HL-60/S4 treated with phorbol 12-myristate 13-acetate at 8.2 ng/mL for 4 days and 3 days (cell line): ENCODE data around the gene GRK2.

Experiments used
- in situ Hi-C: fragments of 300-500 bp; cut with MboI; formaldehyde crosslinking; loops from 2 replicates; pipeline ENCODE4 v1.15.0; 2022; ENCODE audit warnings: low sequenced_read_pairs

The GRK2 gene

GRCh38 chr11:67253872-67254624, 12.2 kb upstream of the GRK2 start:
- in situ Hi-C loops: loop anchor here (10.0 kb wide), 1 partner anchor 131 kb away; no protein-coding TSS in a partner anchor

DNA sequence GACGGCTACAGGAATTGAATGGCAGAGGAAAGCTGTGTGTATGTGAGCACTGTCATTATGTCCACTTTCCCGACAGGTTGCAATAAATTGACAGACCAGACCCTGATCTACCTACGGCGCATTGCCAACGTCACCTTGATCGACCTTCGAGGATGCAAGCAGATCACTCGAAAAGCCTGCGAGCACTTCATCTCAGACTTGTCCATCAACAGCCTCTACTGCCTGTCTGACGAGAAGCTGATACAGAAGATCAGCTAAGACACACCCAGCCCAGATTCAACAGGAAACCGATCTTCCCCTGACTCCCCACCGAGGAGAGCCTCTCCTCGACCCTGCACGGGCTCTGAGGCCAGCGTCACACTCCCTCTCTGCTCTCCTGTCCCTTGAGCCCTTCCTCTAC, 11.5 kb upstream of the GRK2 start:
- in situ Hi-C loops: loop anchor here (10.0 kb wide), 1 partner anchor 130 kb away; no protein-coding TSS in a partner anchor

DNA sequence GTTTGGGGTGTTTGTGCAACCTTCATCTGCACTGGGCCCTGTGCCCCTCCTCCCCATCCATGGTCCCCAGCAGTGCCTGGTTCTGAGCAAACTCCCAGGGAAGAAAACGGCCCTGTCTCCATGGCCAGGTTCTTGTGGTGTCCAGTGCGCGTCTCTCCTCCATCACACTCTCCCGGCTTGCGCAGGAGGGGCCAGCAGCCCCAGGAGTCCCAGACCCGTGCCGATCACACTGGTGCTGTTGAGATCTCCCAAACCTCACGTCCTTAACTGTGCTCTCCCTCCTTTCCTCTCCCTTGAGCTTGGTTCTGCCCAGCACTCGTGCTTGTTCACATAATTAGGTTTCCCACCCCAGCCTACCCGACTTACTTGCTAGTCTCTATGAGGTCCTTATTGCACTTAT, 10.9 kb upstream of the GRK2 start:
- in situ Hi-C loops: loop anchor here (10.0 kb wide), 1 partner anchor 129 kb away; no protein-coding TSS in a partner anchor

DNA sequence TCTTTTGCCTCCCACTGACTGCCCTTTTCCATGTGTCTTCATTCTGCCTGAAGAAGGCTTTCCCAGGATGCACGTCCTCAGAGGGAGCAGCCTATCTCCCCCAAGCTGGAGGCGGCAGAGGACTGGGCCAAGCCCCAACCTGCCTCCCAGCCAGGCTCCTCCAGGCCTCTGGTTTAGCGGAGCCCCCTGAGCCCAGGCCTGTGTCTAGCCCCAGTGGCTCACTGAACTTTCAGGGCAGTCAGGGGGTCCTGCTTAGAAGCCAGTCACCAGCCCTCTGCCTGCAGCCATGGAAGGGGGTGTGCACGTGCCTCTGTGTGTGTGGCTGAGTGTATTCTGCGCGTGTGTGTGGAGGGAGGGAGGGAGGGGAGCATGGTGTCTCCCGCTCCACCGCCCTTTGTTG, 10.4 kb upstream of the GRK2 start:
- in situ Hi-C loops: loop anchor here (10.0 kb wide), 1 partner anchor 129 kb away; no protein-coding TSS in a partner anchor

GRCh38 chr11:67256477-67257135, 9.7 kb upstream of the GRK2 start:
- in situ Hi-C loops: loop anchor here (10.0 kb wide), 1 partner anchor 128 kb away; no protein-coding TSS in a partner anchor

GRCh38 chr11:67260406-67260805, 5.9 kb upstream of the GRK2 start:
- in situ Hi-C loops: loop anchor here (5.0 kb wide), 1 partner anchor 52 kb away; no protein-coding TSS in a partner anchor

DNA sequence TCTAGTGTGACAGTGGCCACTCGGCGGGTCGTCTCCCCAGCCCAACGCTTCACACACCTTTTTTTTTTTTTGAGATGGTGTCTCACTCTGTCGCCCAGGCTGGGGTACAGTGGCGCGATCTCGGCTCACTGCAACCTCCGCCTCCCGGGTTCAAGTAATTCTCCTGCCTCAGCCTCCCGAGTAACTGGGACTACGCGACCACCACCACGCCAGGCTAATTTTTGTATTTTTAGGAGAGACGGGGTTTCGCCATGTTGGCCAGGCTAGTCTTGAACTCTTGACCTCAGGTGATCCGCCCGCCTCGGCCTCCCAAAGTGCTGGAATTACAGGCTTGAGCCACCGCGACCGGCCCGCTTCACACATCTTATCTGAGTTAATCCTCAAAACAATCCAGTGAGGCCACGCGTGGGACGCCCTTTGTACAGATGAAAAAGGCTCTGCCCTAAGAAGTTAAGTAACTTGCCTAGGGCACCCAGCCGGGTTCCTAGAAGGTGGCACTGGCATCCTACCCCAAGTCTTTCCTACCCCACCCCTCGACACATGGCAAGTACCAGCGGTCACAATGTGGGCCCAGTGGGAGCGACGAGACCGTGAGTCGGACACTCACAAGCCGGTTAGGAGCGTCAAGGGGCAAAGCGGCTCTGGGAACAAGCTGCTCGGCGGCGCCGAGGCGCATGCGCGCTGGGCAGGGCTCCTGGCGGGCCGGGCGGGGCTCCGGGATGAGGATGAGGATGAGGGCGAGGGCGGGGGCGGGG, 5.2 kb upstream of the GRK2 start:
- in situ Hi-C loops: loop anchor here (5.0 kb wide), 1 partner anchor 51 kb away; no protein-coding TSS in a partner anchor

GRCh38 chr11:67261640-67261945, 4.7 kb upstream of the GRK2 start:
- in situ Hi-C loops: loop anchor here (5.0 kb wide), 1 partner anchor 51 kb away; no protein-coding TSS in a partner anchor

DNA sequence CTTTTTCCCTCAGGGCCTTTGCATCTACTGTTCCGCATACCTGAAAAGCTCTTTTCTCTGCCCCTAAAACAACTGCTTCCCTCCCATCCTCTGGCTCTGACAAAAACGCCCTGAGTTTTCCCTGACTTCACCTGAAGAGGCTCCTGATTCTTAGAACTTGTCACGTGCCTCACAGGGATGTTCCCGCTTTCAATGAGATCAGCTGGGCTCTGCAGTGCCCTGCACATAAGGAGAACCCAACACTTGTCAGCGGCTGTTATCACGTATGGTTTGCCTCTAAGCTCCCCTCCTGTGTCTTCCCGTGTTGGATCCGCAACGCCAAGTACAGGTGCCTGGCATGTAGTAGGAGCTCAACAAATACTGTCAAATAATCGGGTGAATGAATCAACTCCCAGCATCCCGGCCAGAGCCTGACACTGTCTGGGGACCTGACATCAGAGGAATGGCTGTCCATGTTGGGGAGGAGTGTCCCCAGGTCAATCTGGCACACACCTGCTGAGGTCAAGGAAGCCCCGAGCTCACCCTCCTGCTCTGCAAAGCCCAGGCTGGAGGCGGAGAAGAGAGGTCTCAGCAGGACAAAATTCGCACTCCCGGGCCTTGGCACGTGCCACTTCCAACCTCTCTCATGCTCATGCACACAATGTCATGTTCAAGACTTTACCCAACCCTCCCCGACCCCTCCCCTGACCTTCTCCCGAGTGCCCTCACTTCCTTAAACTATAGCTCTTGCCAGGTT, 4.2 kb upstream of the GRK2 start:
- in situ Hi-C loops: loop anchor here (5.0 kb wide), 1 partner anchor 50 kb away; no protein-coding TSS in a partner anchor

DNA sequence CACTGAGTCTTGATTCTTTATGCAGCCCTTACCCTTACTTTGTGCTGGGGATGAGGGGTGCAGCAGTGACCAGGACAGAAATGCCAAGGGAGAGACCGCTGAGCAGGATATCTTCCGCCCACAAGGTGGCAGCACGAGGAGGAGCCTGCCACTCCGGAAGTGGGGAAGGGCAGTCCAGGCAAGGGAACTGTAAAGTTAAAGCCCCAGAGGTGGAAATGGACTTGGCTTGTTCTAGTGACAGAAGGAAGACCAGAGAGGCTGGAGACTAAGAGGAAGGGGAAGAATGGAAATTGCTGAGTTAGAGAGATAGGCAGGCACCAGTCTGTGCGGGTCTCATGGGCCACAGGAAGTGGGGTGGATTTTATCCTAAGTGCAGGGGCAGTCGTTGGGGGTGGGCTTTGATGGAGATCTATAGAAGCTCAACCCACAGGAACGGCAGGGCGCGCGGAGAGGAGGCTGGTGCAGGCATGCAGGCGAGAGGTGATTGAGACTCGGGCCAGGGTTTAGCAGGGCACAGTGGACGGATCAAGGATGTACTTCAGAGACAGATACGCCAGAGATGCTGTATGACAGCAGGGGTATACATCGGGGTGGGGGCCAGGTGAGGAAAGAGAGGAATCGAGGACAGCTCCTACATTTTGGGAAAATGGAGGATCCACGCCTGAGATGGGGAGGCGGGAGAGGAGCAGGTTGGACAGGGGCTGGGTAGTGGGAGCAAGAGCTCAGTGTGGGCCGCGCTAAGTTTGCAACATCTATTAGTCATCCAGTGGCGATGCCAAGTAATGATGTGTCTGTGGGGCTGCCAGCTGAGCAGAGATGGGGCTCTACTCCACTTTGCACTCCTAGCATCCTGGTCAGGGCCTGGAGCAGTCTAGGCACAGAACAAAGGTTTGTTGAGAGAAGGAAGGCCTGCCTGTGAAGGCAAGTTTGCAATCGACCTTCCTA, 3.3 kb upstream of the GRK2 start:
- in situ Hi-C loops: loop anchor here (5.0 kb wide), 1 partner anchor 49 kb away; no protein-coding TSS in a partner anchor

GRCh38 chr11:67264260-67264659, 2.0 kb upstream of the GRK2 start:
- in situ Hi-C loops: loop anchor here (5.0 kb wide), 1 partner anchor 48 kb away; no protein-coding TSS in a partner anchor

DNA sequence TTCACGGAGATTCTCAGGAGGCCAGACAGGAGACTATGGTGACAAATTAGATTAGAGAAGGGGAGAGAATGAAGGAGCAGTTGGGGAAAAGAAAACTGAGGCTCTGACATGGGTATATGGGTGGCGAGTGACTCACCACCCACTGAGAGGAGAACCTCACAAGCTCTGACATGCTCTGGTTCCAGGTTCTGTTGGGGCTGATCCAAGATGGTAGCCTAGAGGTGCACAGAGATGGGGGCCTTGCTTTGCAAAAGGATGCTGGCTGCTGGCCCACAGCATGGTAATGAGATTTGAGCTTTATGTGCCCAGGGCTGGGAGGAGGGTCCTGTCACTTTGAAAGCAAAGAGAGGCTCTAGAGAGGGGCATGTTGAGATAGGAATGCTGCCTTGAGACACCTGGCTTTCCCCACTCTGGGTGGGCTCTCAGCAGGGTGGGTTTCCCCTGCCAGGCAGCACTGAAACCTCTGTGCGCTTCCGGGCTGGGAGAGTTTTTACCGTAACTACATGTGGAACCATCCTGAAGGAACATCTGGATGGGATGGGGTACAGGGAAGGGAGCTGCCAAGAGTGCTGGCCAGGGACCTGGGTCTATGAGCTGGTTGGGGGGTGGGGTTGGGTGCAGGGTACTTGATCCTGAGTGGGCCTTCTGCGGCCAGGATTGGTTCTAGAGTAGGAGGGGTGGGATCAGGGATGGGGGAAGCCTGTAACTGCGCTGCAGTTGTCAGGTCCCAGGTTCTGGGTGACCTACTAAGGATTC, 1.2 kb upstream of the GRK2 start:
- in situ Hi-C loops: loop anchor here (5.0 kb wide), 1 partner anchor 47 kb away; no protein-coding TSS in a partner anchor

- in situ Hi-C loops: no loop called here
Observed at GRCh38 chr11:67265633-67266448, 432 bp upstream of the GRK2 start.

DNA sequence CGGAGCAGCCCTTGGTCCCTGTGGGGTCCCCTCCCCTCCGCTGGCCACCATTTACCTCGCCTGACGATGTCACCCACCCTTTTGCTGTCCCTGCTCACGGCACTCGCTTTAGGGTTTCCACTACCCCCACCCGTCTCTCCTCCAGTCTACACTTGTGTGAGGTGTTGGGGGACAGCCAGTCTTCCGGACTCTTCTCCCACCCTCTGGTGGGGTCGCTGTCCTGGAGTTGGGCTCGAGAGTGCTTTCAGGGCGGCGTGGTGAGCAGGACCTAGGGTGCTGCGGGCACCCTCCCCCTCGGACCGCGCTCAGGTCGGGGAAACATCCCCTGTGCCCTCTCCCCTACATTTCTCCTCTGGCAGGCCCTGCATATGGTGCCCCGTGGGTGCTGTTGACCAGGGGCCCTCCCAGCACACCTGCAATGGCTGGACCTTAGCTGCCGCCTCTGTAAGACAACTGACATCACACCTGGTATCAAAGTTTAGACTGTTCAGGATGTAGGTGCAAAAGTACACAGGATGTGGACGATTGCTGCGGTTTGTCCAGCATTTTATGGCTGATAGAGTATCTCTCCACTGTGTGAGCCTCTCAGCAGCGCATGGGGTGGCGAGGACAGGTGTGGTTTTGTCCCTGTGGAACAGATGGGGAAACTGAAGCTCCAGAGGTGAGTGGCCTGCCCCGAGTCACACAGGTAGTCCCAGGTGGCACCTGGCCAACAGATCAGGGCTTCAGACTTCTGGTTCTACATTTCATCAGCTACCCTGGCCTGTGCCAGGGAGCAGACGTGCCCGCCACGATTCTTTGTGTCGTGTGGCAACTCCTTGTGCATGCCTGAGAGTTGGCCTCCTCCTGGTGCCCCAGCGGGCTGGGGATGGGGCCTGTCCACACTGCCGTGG, 1.2 kb downstream of the GRK2 start:
- in situ Hi-C loops: no loop called here

DNA sequence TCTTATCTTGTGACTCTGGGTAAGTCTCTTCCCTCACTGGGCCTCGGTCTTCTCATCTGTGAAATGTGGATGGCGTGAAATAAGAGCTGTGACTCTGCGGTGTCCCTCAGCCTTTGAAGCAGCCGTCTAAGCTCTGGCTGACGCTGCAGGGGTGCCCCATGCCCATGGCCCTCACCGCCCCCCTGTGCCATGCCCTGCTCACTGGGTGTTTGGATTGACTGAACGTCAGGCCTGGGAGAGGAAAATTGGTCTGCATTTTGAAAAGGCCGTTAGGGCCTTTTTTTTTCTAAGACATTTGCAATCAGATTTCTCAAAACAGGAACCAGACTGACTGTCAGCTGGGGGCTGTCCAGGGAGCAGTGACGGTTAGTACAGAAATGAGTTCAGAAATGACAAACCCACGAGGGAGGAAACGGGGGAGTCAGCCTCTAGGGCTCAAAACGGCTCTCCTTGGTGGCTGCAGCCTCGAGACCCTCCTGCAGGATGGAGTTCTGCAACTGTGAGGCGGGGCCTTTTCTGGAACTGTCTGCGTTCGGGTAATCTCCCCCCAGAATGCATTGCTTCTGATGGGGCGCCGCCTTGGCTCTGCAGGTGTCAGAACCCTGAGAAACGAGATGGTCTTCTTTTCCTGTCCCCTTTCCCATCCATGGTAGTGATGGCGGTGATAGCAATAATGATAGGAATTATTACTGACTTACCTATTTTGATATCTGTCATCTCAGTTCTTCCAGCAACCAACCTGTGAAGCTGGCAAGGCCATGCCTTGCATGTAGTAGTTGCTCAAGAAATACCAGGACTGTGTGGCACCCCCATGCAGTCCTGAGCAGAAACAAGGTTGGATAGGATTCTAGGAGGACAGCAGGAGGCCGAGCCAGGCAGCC, 2.0 kb downstream of the GRK2 start:
- in situ Hi-C loops: no loop called here

GRCh38 chr11:67268962-67269268, 2.6 kb downstream of the GRK2 start:
- in situ Hi-C loops: no loop called here
